ENCODE measurements around the gene SCYL1.

SCYL1 gene

GRCh38 chr11:65537620-65538231 lies 12.8 kb downstream of the SCYL1 start:
- no peak for DNase-seq

DNA sequence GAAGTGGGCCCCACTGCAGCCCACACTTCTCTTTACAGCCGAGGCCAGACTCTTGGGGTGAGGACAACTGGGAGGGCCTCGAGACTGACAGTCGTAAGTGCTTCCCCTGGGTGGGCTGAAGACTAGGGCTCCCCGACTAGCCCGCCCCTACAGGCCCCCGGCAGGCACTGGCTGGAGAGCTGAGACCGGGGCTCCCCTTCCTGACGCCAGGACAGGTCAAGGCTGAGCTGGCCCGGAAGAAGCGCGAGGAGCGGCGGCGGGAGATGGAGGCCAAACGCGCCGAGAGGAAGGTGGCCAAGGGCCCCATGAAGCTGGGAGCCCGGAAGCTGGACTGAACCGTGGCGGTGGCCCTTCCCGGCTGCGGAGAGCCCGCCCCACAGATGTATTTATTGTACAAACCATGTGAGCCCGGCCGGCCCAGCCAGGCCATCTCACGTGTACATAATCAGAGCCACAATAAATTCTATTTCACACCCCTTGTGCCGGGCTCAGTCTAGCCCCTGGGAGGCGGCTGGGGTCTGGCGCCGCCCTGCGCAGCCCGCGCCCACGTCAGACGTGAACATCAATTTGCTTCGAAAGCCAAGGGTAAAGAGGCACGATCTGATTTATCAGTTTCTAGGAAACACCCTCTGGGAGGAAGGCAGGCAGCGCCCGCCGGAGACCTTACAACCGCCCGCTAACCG lies 13.5 kb downstream of the SCYL1 start:
- DNase-seq: no peak

DNA sequence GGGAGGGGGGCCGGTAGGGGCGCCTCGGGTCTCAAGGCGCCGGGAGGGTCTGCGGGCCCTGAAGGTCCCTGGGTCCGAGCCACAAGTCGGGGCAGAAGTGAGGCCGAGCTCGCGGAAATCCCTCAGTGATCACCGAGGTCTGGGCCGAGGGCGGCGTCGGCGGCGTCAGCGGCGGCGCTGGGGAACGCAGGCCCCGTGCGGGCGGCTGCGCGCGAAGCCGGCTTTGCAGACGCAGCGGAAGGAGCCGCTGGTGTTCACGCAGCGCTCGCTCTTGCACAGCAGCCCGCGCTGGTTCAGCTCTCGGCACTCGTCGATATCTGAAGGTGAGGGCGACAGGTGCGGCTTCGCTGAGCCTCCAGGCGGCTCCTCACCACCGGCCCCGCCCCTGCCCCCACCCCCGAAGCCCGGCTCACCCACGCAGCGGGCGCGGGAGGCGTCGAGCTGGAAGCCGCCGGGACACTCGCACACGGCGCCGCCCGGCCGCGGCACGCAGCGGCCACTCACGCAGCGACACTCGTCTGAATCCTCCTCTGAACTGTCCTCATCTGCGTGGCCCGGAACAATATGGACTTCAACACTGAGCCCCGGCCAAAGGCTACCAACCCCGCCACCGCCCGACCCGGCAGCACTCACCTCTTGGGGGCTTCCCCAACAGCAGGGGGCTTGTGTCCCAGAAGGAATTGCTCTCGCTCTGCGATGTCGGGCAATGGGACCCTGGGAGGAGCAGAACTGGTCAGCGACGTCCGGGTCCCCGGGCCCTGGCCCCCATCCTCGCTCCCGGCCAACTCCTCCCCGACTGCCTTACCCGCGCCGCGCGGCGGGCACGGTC lies 14.2 kb downstream of the SCYL1 start:
- peak; percentile 52 for DNase-seq

- no peak for DNase-seq
Observed at GRCh38 chr11:65539744-65540289, 14.9 kb downstream of the SCYL1 start.

DNA sequence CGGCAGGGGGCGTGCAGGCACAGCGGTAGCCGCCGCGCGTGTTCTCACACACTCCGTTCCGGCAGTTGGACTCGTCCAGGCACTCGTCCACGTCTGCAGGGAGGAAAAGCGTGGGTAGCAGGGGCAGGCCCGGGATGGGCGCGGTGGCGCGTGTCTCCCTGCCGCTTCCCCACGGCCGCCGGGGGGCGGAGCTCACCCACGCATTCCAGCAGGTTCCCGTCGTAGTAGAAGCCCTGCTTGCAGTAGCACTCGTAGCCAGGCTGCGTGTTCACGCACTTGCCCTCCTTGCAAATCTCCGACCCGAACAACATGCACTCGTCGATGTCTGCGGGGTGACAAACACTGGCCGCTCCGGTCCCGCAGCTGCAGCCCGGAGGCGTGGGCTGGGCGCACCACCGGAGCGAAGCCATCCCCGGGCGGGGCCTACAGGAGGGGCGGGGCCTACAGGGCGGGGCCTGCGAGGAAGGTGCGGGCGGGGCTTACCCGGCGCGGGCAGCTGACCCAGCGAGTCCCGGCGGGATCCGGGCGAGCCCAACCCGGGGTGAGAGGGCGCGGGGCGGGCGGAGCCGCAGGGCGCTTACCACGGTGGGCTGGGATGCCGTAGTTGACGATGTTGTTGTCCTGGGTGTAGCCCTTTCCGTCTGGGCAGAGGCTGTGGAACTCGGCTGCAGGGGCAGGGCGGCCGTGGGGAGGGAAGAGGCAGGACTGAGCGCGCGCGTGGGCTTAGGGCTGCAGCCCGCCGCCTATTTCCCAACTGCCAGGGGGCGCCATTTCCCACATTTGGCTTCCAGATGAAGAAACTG lies 15.6 kb downstream of the SCYL1 start:
- DNase-seq: peak; percentile 93

DNA sequence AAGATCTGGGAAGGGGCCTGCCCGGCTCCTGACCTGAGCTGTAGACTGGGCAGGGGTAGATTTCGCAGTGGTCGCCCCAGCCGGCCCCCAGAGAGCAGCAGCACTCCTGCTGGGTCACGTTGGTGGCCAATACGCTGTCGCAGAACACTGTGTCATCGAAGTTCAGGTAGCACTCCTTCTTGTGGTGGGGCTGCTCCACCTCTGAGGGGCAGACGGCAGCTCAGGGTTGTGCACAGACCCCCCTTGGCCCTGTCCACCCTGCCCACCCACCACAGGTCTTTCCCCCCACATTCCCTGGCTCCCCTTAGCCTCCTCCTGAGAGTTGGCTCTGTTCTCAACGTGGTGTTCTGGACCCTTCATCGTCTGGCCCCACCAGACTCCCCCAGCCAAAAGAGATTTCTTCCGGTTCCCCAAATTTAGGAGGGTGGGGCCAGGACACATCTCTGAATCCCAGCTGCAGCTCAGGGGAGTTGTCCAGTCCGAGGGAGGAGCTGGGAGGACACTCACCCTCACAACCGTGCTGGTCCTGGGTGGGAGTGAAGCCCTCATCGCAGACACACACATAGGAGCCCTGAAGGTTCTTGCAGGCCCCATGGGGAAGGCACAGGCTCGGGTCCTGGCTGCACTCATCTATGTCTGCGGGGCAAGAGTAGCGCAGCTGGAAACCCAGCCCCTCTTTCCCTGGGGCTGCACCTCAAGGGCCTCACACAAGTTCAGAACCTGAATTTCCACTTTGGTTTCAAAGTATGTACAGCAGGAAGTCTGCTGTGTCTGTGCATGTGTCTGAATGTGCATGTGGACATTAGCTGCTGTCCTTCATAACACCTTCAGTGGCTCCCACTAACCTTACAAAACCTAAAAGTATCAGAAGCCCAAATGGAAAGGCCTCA lies 16.5 kb downstream of the SCYL1 start:
- no peak for DNase-seq

GRCh38 chr11:65542738-65543390 lies 18.0 kb downstream of the SCYL1 start:
- no peak for DNase-seq

DNA sequence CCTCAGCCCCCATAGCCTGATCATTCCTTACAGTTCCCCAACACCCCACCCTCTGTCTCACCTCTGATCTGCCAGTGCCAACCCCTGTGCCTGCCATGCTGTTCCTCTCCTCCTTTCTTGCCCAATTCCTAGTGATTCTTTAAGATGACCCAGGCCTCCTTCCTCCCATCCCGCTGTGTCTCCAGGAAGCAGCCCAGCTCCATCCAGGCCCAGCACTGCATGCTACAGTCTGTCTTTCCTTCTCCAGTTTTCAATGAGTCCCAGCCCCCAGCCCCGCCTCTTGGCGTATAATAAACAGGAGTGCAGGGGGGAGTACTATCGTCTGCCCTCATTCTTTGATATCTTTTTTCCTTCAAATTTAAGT lies 21.0 kb downstream of the SCYL1 start:
- DNase-seq: no peak

DNA sequence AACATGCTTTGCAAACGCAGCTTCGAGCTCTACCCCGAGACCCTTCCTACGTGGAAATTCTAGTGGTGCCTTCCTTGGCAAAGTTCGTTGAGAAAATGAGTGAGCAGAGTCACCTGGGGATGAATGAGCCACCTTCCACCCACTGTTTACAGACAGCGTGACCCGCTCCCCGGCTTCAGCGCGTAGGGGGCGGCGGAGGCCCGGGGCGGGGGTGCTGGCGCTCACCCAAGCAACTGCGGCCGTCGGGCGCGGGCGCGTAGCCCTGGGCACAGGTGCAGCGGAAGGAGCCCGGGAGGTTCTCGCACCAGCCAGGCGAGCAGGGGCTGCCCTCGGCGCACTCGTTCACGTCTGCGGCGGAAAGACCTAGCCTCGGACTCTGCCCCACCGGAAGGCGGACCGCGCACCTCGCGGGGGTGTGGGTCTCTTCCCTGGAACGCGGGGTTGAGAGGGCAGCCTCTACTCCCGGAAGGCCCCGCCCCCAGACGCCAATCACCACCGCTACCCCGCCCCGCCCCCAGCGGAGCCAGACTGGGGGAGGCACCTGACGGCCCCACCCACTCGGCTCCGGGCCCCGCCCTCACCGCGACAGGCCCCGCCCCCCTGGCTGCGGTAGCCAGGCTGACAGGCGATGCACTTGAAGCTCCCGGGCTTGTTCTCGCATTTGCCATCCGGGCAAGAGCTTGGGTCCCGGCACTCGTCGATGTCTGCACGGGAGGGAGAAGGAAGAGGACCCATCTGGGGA lies 21.5 kb downstream of the SCYL1 start:
- peak; percentile 64 for DNase-seq

- no peak for DNase-seq
Observed at GRCh38 chr11:65547446-65548125, 22.7 kb downstream of the SCYL1 start.

DNA sequence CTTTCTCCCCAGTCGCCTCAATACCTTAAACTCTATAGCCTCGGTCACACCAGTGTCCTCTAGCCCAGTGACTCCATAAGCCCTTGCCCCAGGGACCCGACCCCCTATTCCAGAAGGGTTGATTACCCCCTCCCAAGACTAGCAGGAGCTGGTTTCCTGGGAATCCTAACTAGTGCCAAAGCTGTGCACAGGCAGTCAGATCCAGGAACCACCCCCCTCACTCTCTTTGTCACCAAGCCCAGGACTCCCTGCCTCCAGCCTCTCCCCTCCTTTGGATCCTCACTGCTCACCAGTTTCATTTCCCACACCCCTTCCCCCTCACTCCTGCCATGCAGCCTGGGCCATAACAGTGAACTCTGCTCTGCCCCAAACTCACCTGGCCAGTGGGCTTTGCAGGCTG lies 23.5 kb downstream of the SCYL1 start:
- DNase-seq: no peak

DNA sequence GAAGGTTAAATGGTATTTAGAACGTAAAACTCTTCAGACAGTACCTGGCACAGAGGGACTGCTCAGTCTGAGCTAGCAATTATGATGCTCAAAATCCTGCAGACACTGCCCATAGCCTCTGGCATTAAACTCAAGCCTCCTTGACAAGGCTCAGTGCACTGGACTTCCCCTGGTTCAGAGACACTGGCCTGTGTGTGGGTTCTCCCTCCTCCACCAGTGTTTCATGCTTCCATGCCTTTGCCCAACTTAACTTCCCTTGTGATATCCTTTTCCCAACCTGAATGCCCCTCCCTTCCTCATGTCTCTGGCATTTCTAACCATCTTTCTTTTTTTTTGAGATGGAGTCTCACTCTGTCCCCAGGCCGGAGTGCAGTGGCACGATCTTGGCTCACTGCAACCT lies 24.2 kb downstream of the SCYL1 start:
- DNase-seq: no peak

DNA sequence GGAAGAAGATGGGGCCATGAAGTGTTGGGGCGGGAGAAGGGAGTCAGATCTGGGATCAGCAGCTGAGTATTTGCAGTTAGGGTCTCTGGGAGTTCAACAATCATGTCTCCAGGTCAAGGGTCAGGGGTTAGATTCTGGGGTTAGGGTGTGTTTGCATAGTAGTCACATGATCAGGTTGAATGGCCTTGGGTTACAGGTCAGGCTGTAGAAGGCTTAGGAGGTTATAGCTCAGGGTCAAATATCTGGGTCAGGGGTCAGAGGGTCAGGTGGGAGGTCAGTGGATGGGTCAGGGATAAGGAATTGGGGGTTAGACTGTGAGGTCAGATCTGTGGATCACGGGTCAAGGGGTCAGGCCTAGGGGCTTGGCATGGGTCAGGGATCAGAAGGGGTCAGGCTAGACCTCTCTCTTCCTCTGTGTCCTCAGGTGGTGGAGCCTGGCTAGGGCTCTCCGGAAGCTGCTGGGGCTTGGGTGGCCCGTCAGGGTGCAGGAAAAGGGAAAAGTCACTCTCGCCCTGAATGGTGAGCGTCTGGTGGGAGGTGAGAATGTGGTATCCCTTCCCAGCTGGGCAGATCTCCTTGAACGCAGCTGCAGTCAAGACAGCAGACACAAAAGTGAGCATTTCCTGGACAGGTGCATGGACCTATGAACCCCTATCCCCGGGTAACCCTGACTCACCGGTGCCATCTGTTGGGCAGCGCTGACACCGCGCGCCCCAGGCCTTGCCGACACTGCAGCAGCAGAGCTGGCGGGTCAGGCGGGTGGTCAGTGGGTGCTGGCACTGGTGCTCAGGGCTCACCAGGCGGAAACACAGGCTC lies 26.9 kb downstream of the SCYL1 start:
- DNase-seq: no peak

- DNase-seq: no peak
Observed at GRCh38 chr11:65552388-65552951, 27.6 kb downstream of the SCYL1 start.

GRCh38 chr11:65553301-65554001 lies 28.6 kb downstream of the SCYL1 start:
- no peak for DNase-seq

DNA sequence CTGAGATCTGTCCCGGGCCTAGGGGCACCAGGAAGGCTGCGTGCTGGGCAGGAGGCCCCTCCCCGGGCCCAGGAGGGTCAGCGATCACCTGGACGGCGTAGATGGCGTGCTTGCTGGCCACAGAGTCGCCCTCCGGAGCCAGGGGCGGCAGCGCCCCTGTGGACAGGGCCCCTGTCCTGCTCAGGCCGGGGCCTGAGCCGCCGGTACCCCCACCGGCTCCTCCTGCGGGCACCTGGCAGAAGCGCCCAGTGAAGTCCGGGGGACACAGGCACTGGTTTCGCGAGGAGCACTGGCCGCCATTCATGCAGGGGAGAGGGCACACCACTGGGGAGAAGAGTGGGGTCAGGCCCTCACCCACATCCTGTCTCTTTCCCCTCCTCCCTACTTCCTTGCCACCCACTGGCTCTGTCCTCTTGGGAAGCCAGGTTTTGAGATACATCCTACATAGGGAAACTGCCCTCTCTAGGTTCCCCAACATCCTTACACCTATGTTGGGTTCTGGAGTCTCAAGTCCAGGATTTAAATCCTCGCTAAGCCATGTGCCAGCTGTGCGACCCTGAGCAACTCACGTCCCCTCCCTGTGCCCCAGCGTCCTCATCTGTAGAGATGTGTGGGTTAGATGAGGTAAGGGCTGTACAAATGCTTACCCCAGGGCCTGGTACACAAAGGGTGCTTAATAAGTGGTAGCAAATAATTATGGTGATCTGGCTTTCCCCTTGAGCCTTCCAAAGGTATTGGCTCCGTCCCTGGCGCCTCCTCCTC lies 29.4 kb downstream of the SCYL1 start:
- no peak for DNase-seq

- DNase-seq: no peak
Observed at GRCh38 chr11:65554842-65555430, 30.1 kb downstream of the SCYL1 start.

Measured in left hindlimb (tissue), 1 donor.